GM06990 (cell line): ENCODE measurements around the gene CCDC86.

Experiments
- DNase-seq: peaks from one replicate; pipeline ENCODE4 v3.0.0-alpha.2; 2011; ENCODE audit not compliant: insufficient read length; ENCODE audit errors: extremely low read depth
- H3K27me3 ChIP-seq: replicated peaks from 2 replicates; pipeline ENCODE4 v1.6.0; 2011; ENCODE audit warnings: low read length; ENCODE audit not compliant: control insufficient read depth, insufficient read depth
- H3K36me3 ChIP-seq: 2 replicates; pipeline ENCODE4 v1.5.1; 2011; ENCODE audit warnings: low read length; ENCODE audit not compliant: control insufficient read depth, insufficient read depth
- H3K4me3 ChIP-seq: replicated peaks from 2 replicates; pipeline ENCODE4 v1.5.1; 2011; ENCODE audit warnings: low read depth, mild to moderate bottlenecking, control low read depth, low read length
- CTCF ChIP-seq: IDR thresholded peaks from 2 replicates; pipeline ENCODE4 v1.5.1; 2011; ENCODE audit warnings: low read length, control low read depth, mild to moderate bottlenecking, inconsistent platforms; ENCODE audit not compliant: insufficient read depth, poor library complexity, severe bottlenecking

The CCDC86 gene

GRCh38 chr11:60857378-60858232 lies 15.7 kb downstream of the CCDC86 start:
- DNase-seq: no peak
- no peak for TF ChIP-seq CTCF
- H3K27me3 ChIP-seq: no peaks in the 10 kb centered on the region
- peaks cover 1% of the 10 kb centered on the region for H3K36me3 ChIP-seq
- no peak overlapping the region for H3K4me3 ChIP-seq

- Histone ChIP-seq H3K36me3 (peaks cover 1% of the 10 kb centered on the region), H3K4me3 (no peak overlapping the region), H3K27me3 (no peaks in the 10 kb centered on the region)
- DNase-seq: no peak
- no peak for TF ChIP-seq CTCF
Measured at GRCh38 chr11:60858236-60858635, 16.3 kb downstream of the CCDC86 start.

GRCh38 chr11:60858731-60859464 lies 17.0 kb downstream of the CCDC86 start:
- TF ChIP-seq CTCF: no peak

GRCh38 chr11:60859616-60860250 lies 17.8 kb downstream of the CCDC86 start:
- TF ChIP-seq CTCF: no peak
- H3K36me3 ChIP-seq: no peaks in the 10 kb centered on the region
- no peaks in the 10 kb centered on the region; the same call in 1 of the 2 replicates for H3K27me3 ChIP-seq

More at GRCh38 chr11:60858731-60859464, 17.0 kb downstream of the CCDC86 start:
- Histone ChIP-seq H3K4me3 (no peak overlapping the region), H3K27me3 (no peaks in the 10 kb centered on the region), H3K36me3 (no peaks in the 10 kb centered on the region)
- DNase-seq: no peak

GRCh38 chr11:60860943-60861342 lies 19.0 kb downstream of the CCDC86 start:
- Histone ChIP-seq H3K36me3 (no peaks in the 10 kb centered on the region), H3K4me3 (no peak overlapping the region), H3K27me3 (no peaks in the 10 kb centered on the region; the same call in 1 of the 2 replicates)
- no peak for TF ChIP-seq CTCF
- DNase-seq: no peak

More at GRCh38 chr11:60859616-60860250, 17.8 kb downstream of the CCDC86 start:
- no peak overlapping the region for H3K4me3 ChIP-seq
- DNase-seq: no peak
